ENCODE results near the gene DQX1. TPM values are rescaled to one million over a fixed set of nuclear protein-coding genes. Genes with fewer than 3 reads are reported as not detected.

Gene DQX1
- total and polyA plus RNA-seq, 2 experiments from 2014 or later, result not detected

GRCh38 chr2:74542978-74543377 is 16.9 kb upstream of the DQX1 start:
- WGBS, 2 experiments (ENCODE audit: low coverage in 1 of 2, low lambda C conversion rate in 2 of 2, missing lambda C conversion rate in 2 of 2), result 35 to 48% methylated on average over 1 of the region's 1 CpG
- no peak overlapping the region for H3K4me2 ChIP-seq (ENCODE audit: unreplicated experiment)
- peaks cover 11% of the 10 kb centered on the region for H3K4me1 ChIP-seq (ENCODE audit: insufficient read depth)
- peak; percentile 48 for DNase-seq
- H3K27me3 ChIP-seq (replicated peaks; ENCODE audit: insufficient read depth), result no peaks in the 10 kb centered on the region
- no peaks in the 10 kb centered on the region for H3K9me2 ChIP-seq (ENCODE audit: insufficient read depth)
- no peak overlapping the region for H3K27ac ChIP-seq
- no peak overlapping the region for H3K4me3 ChIP-seq
- H3K9ac ChIP-seq, result no peak overlapping the region
- no peaks in the 10 kb centered on the region for H3K36me3 ChIP-seq (ENCODE audit: low read depth)
- H2AFZ ChIP-seq, result no peak overlapping the region
- H4K20me1 ChIP-seq (ENCODE audit: insufficient read depth), result no peaks in the 10 kb centered on the region
- in situ Hi-C loops (cut with MboI), result no loop called here
- H3F3A ChIP-seq (ENCODE audit: insufficient read depth), result peaks cover 19% of the 10 kb centered on the region; the same call in 1 of the 2 replicates
- H3K79me2 ChIP-seq (ENCODE audit: insufficient read depth), result no peaks in the 10 kb centered on the region
- TF ChIP-seq EZH2phosphoT487 (IDR thresholded peaks at IDR 0.05; ENCODE audit: insufficient read depth, low read depth), result no peak
- TF ChIP-seq EZH2 (IDR thresholded peaks at IDR 0.05; ENCODE audit: insufficient read depth, poor library complexity, severe bottlenecking), result no peak
- no peaks in the 10 kb centered on the region for H3K9me3 ChIP-seq (ENCODE audit: low read depth)

DNA sequence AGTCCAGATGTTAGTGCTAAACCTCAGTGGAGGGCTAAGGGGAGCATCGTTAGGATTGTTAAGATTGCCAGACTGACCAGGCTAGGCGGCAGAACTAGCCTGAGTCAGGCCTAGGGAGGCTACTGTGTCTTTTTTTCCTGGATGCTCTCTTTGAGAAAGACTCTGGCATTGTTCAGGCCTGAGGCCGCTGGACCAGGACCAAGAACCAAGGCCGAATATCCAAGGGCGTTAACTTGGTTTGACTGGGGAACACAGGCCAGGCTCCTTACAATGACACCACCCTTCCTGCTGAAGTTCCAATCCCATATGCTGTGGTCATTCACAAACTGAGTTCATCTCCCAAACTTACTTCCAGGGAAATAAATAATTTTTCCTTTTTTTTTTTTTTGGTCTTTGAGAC is 14.3 kb upstream of the DQX1 start:
- Histone ChIP-seq H3F3A (ENCODE audit: insufficient read depth) (peaks cover 22% of the 10 kb centered on the region), H3K9ac (peak overlapping the region; percentile 39), H3K4me1 (ENCODE audit: insufficient read depth) (peaks cover 11% of the 10 kb centered on the region), H3K4me2 (ENCODE audit: unreplicated experiment) (no peak overlapping the region), H3K4me3 (no peak overlapping the region), H3K9me3 (ENCODE audit: low read depth) (no peaks in the 10 kb centered on the region), H3K9me2 (ENCODE audit: insufficient read depth) (no peaks in the 10 kb centered on the region), H3K36me3 (ENCODE audit: low read depth) (no peaks in the 10 kb centered on the region), H3K27me3 (replicated peaks; ENCODE audit: insufficient read depth) (no peaks in the 10 kb centered on the region), H4K20me1 (ENCODE audit: insufficient read depth) (no peaks in the 10 kb centered on the region), H3K79me2 (ENCODE audit: insufficient read depth) (no peaks in the 10 kb centered on the region), H3K27ac (peak overlapping the region; percentile 67), H2AFZ (no peak overlapping the region; the same call in 1 of the 2 replicates)
- in situ Hi-C loops (cut with MboI), result no loop called here
- TF ChIP-seq EZH2phosphoT487 (IDR thresholded peaks at IDR 0.05; ENCODE audit: insufficient read depth, low read depth), result no peak
- TF ChIP-seq EZH2 (IDR thresholded peaks at IDR 0.05; ENCODE audit: insufficient read depth, poor library complexity, severe bottlenecking), result no peak
- WGBS, 2 experiments (ENCODE audit: low coverage in 1 of 2, low lambda C conversion rate in 2 of 2, missing lambda C conversion rate in 2 of 2), result 18 to 22% methylated on average over 5 of the region's 5 CpGs
- DNase-seq, result peak; percentile 86

GRCh38 chr2:74538881-74539339 is 12.9 kb upstream of the DQX1 start:
- Histone ChIP-seq H3K27me3 (replicated peaks; ENCODE audit: insufficient read depth) (no peaks in the 10 kb centered on the region), H3F3A (ENCODE audit: insufficient read depth) (peaks cover 26% of the 10 kb centered on the region), H3K79me2 (ENCODE audit: insufficient read depth) (no peaks in the 10 kb centered on the region), H3K4me3 (no peak overlapping the region), H3K4me2 (ENCODE audit: unreplicated experiment) (no peak overlapping the region), H3K9me2 (ENCODE audit: insufficient read depth) (no peaks in the 10 kb centered on the region), H3K9ac (no peak overlapping the region), H3K4me1 (ENCODE audit: insufficient read depth) (peaks cover 11% of the 10 kb centered on the region), H3K27ac (no peak overlapping the region), H3K9me3 (ENCODE audit: low read depth) (no peaks in the 10 kb centered on the region), H2AFZ (no peak overlapping the region), H3K36me3 (ENCODE audit: low read depth) (no peaks in the 10 kb centered on the region), H4K20me1 (ENCODE audit: insufficient read depth) (no peaks in the 10 kb centered on the region)
- in situ Hi-C loops (cut with MboI), result no loop called here
- DNase-seq, result no peak
- TF ChIP-seq EZH2phosphoT487 (IDR thresholded peaks at IDR 0.05; ENCODE audit: insufficient read depth, low read depth) (no peak), EZH2 (IDR thresholded peaks at IDR 0.05; ENCODE audit: insufficient read depth, poor library complexity, severe bottlenecking) (no peak)
- 84 to 87% methylated on average over 7 of the region's 7 CpGs for whole genome bisulfite sequencing, 2 experiments (ENCODE audit: low coverage in 1 of 2, low lambda C conversion rate in 2 of 2, missing lambda C conversion rate in 2 of 2)

- WGBS, 2 experiments (ENCODE audit: low coverage in 1 of 2, low lambda C conversion rate in 2 of 2, missing lambda C conversion rate in 2 of 2), result 47 to 51% methylated on average over 4 of the region's 4 CpGs
- TF ChIP-seq EZH2phosphoT487 (IDR thresholded peaks at IDR 0.05; ENCODE audit: insufficient read depth, low read depth) (no peak), EZH2 (IDR thresholded peaks at IDR 0.05; ENCODE audit: insufficient read depth, poor library complexity, severe bottlenecking) (no peak)
- H3K9me2 ChIP-seq (ENCODE audit: insufficient read depth), result no peaks in the 10 kb centered on the region
- H3K4me1 ChIP-seq (ENCODE audit: insufficient read depth), result peaks cover 7% of the 10 kb centered on the region
- no peaks in the 10 kb centered on the region for H3K9me3 ChIP-seq (ENCODE audit: low read depth)
- no peaks in the 10 kb centered on the region for H3K27me3 ChIP-seq (replicated peaks; ENCODE audit: insufficient read depth)
- in situ Hi-C loops (cut with MboI), result no loop called here
- H3K27ac ChIP-seq, result no peak overlapping the region
- no peak overlapping the region for H3K4me2 ChIP-seq (ENCODE audit: unreplicated experiment)
- H3K79me2 ChIP-seq (ENCODE audit: insufficient read depth), result peaks cover under 1% of the 10 kb centered on the region; the same call in 1 of the 2 replicates
- peaks cover 33% of the 10 kb centered on the region for H3F3A ChIP-seq (ENCODE audit: insufficient read depth)
- H3K9ac ChIP-seq, result no peak overlapping the region
- H4K20me1 ChIP-seq (ENCODE audit: insufficient read depth), result no peaks in the 10 kb centered on the region
- DNase-seq, result peak; percentile 55
- no peak overlapping the region for H2AFZ ChIP-seq
- H3K4me3 ChIP-seq, result no peak overlapping the region
- no peaks in the 10 kb centered on the region for H3K36me3 ChIP-seq (ENCODE audit: low read depth)
These were observed 11.1 kb upstream of the DQX1 start for GRCh38 chr2:74537140-74537539.
